Glutamatergic neuron (in vitro differentiated cells): ENCODE data around the gene PCYOX1L. TPM values are rescaled to one million over a fixed set of nuclear protein-coding genes. Genes with fewer than 3 reads are reported as not detected.

Source experiments
- DNase-seq: peaks from one replicate; pipeline ENCODE4 v3.0.0; 2022
- H3K27ac Mint-ChIP-seq: one replicate; pipeline ENCODE4 v1.8.0; 2020; ENCODE audit warnings: mild to moderate bottlenecking, mixed read lengths, inconsistent platforms; ENCODE audit not compliant: unreplicated experiment
- H3K27me3 Mint-ChIP-seq: one replicate; pipeline ENCODE4 v1.8.0; 2020; ENCODE audit warnings: mild to moderate bottlenecking, moderate library complexity, mixed read lengths, inconsistent platforms; ENCODE audit not compliant: unreplicated experiment
- H3K36me3 Mint-ChIP-seq: one replicate; pipeline ENCODE4 v1.8.0; 2020; ENCODE audit warnings: mild to moderate bottlenecking, mixed read lengths, inconsistent platforms; ENCODE audit not compliant: unreplicated experiment
- H3K4me1 Mint-ChIP-seq: one replicate; pipeline ENCODE4 v1.8.0; 2020; ENCODE audit warnings: mild to moderate bottlenecking, low read depth, mixed read lengths, inconsistent platforms; ENCODE audit not compliant: unreplicated experiment
- H3K4me3 Mint-ChIP-seq: one replicate; pipeline ENCODE4 v1.8.0; 2020; ENCODE audit warnings: mild to moderate bottlenecking, mixed read lengths, inconsistent platforms; ENCODE audit not compliant: unreplicated experiment
- H3K9me3 Mint-ChIP-seq: one replicate; pipeline ENCODE4 v1.8.0; 2020; ENCODE audit warnings: mild to moderate bottlenecking, moderate library complexity, mixed read lengths, inconsistent platforms; ENCODE audit not compliant: unreplicated experiment
- long read RNA-seq: library from polyadenylated mRNA; unstranded; transcript quantifications from one replicate; pipeline ENCODE4 v2.0.0, GENCODE V29; 2020; ENCODE audit not compliant: unreplicated experiment
- total RNA-seq: library from RNA; stranded (reverse); fragmentation: NEBNext Ultra II Directional; extraction: Animal tissue kit (Norgen Biotek cat#: 25700); gene quantifications from one replicate; pipeline ENCODE4 v1.2.1, GENCODE V29; 2021; ENCODE audit not compliant: unreplicated experiment
- TF ChIP-seq, protein P1 (sequence below): fragments of 200-600 bp; sonication (generic); IDR thresholded peaks from one replicate; pipeline ENCODE4 v1.5.0; 2021; ENCODE audit not compliant: partially characterized antibody, unreplicated experiment

PCYOX1L gene
- 25.4 TPM for total RNA-seq
- long read RNA-seq, transcript PCYOX1L-201 (6 exons, 2,546 nt), result major isoform, 15 of 17 reads
- long read RNA-seq, partial matches to known transcripts, result 1 of 17 reads
- long read RNA-seq, other reads (novel, unspliced or antisense), result 1 of 17 reads

DNA sequence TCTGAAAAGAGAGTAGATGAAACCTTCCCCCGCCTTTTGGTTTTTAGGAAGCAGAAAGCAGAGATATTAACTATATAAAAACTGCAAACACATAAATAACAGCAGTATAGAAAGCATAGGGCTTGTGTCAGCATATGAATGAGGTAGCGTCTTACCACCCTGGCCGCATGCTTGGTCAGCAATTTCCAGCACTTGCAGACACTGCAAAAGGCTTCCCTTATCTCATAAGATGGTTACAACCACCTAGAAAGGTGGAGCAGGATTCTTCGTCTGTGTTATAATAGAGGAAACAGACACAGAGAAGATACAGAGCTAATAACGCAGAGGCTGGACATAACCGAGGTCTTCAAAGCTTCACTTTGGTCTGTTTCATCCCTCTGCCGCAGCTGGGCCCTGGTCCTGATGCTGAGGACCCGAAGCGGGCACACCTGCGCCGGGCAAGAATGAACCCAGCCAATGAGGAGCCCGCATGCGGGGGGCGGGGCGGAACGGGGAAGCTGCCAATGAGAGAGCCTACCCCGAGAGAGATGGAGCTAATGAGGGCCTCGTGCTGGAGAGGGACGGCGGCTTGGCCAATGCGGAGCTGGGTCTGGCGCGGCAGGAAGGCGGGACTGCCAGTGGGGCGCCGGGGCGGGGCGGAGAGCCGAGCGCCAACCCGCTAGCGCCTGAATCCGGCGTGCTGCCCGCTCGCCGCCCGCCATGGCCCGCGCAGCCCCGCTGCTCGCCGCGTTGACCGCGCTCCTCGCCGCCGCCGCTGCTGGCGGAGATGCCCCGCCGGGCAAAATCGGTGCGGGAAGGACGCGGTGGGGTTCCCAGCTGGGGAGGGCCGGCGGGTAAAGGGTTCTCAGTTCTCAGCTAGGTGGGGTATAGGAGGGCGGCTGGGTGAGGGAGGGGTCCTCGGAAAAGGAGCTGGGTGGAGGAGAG, at the start of gene PCYOX1L:
TSS of gene PCYOX1L (plus strand) at position 677 of the 924 bp plus-strand sequence. CDS start at position 700, 23 bp downstream.
- Mint-ChIP-seq H3K4me1 (peaks cover 11% of the 10 kb centered on the region), H3K27ac (peak within 1 kb of the TSS; percentile 88), H3K9me3 (peaks cover 1% of the 10 kb centered on the region), H3K4me3 (peak within 1 kb of the TSS; percentile 97), H3K27me3 (no peaks in the 10 kb centered on the region), H3K36me3 (no peaks in the 10 kb centered on the region)
- TF ChIP-seq, protein P1, sequence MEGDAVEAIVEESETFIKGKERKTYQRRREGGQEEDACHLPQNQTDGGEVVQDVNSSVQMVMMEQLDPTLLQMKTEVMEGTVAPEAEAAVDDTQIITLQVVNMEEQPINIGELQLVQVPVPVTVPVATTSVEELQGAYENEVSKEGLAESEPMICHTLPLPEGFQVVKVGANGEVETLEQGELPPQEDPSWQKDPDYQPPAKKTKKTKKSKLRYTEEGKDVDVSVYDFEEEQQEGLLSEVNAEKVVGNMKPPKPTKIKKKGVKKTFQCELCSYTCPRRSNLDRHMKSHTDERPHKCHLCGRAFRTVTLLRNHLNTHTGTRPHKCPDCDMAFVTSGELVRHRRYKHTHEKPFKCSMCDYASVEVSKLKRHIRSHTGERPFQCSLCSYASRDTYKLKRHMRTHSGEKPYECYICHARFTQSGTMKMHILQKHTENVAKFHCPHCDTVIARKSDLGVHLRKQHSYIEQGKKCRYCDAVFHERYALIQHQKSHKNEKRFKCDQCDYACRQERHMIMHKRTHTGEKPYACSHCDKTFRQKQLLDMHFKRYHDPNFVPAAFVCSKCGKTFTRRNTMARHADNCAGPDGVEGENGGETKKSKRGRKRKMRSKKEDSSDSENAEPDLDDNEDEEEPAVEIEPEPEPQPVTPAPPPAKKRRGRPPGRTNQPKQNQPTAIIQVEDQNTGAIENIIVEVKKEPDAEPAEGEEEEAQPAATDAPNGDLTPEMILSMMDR, result no peak
- DNase-seq, result peak; percentile 97

DNA sequence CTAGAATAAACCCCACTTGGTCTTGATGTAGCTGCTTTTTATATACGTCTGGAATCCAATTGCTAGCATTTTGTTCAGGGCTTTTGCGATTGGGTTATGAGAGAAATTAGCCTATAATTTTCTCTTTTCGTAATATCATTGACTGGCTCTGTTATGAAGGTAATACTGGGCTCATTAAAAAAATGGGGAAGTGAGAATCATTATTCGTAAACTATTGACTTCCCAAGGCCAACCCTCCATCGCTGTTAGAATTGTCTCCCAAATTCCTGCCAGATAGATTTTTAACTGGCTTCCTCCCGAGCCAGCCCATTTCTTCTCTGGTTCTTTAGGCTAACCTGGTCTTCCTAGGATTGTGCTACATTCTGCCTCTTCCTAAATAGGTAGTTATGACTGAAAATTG, 48.5 kb upstream of the PCYOX1L start:
- H3K27me3 Mint-ChIP-seq, result peaks cover 2% of the 10 kb centered on the region
- no peak overlapping the region for H3K27ac Mint-ChIP-seq
- H3K4me3 Mint-ChIP-seq, result no peak overlapping the region
- no peak for DNase-seq
- no peaks in the 10 kb centered on the region for H3K36me3 Mint-ChIP-seq
- H3K9me3 Mint-ChIP-seq, result no peaks in the 10 kb centered on the region
- TF ChIP-seq, protein P1, result no peak
- peaks cover 8% of the 10 kb centered on the region for H3K4me1 Mint-ChIP-seq

DNA sequence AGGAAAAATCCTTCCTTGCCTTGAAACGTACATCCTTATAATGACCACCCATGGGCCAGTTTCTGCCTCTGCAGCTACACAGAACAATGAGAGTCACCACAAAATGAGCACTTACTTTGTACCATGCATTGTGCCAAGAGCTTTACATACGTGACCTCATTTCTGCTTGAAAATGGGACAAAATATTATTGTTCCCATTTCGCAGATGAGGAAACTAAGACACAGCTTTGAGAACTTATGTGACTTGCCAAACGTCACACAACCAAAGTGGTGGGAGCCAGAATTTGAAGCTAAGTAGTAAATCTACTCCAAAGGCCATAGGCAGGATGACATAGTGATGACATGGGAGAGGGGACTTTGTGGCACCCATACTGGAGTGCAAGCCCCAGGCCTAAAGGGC, 47.4 kb upstream of the PCYOX1L start:
- Mint-ChIP-seq H3K4me3 (no peak overlapping the region), H3K27ac (no peak overlapping the region), H3K36me3 (no peaks in the 10 kb centered on the region), H3K9me3 (no peaks in the 10 kb centered on the region), H3K4me1 (peaks cover 8% of the 10 kb centered on the region), H3K27me3 (peaks cover 2% of the 10 kb centered on the region)
- TF ChIP-seq, protein P1, result no peak
- no peak for DNase-seq

- H3K4me1 Mint-ChIP-seq, result peaks cover 3% of the 10 kb centered on the region
- H3K27me3 Mint-ChIP-seq, result peaks cover 2% of the 10 kb centered on the region
- H3K36me3 Mint-ChIP-seq, result no peaks in the 10 kb centered on the region
- DNase-seq, result no peak
- H3K27ac Mint-ChIP-seq, result no peak overlapping the region
- no peak overlapping the region for H3K4me3 Mint-ChIP-seq
- TF ChIP-seq, protein P1, result no peak
- H3K9me3 Mint-ChIP-seq, result no peaks in the 10 kb centered on the region
Measured at GRCh38 chr5:149310947-149311658, 46.7 kb upstream of the PCYOX1L start.
